ENCODE data around the gene GMDS.

DNA sequence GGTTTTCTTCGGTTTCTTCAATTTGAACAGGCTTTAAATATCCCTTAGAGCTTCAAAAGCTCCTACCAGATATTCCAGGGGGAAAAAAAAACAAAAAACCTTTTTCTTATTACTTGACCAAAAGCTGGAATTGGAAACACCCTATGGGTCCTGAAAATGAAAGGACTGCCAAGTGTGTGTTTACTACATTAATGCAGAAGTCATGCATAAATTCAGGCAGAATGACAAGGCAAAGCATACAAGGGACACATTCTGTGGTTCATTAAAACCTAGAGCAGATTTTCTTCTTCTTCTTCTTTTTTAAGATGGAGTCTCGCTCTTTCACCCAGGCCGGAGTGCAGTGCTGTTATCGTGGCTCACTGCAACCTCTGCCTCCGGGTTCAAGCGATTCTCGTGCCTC lies 119.1 kb downstream of the GMDS start:
- TF ChIP-seq EZH2 (IDR thresholded peaks at IDR 0.05; ENCODE audit: borderline replicate concordance, insufficient read depth, low read depth, low read length, poor library complexity, severe bottlenecking), result no peak
- TF ChIP-seq, protein P1, sequence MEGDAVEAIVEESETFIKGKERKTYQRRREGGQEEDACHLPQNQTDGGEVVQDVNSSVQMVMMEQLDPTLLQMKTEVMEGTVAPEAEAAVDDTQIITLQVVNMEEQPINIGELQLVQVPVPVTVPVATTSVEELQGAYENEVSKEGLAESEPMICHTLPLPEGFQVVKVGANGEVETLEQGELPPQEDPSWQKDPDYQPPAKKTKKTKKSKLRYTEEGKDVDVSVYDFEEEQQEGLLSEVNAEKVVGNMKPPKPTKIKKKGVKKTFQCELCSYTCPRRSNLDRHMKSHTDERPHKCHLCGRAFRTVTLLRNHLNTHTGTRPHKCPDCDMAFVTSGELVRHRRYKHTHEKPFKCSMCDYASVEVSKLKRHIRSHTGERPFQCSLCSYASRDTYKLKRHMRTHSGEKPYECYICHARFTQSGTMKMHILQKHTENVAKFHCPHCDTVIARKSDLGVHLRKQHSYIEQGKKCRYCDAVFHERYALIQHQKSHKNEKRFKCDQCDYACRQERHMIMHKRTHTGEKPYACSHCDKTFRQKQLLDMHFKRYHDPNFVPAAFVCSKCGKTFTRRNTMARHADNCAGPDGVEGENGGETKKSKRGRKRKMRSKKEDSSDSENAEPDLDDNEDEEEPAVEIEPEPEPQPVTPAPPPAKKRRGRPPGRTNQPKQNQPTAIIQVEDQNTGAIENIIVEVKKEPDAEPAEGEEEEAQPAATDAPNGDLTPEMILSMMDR (IDR thresholded peaks at IDR 0.05), result no peak
